Colonic mucosa (tissue), 4 donors: ENCODE data around the gene HSD17B8. TPM values are rescaled to one million over a fixed set of nuclear protein-coding genes. Genes with fewer than 3 reads are reported as not detected.

Source experiments
- DNase-seq: peaks from one replicate; pipeline ENCODE4 v3.0.0-alpha.2; 2020
- H3K27ac ChIP-seq: fragments of 200-600 bp; one replicate; pipeline ENCODE4 v1.8.0; 2021
- H3K27me3 ChIP-seq: fragments of 200-600 bp; one replicate; pipeline ENCODE4 v1.8.0; 2021
- H3K36me3 ChIP-seq: fragments of 200-600 bp; one replicate; pipeline ENCODE4 v1.8.0; 2021
- H3K4me1 ChIP-seq: fragments of 200-600 bp; one replicate; pipeline ENCODE4 v1.8.0; 2021; ENCODE audit warnings: mild to moderate bottlenecking
- H3K4me3 ChIP-seq: fragments of 200-600 bp; one replicate; pipeline ENCODE4 v1.8.0; 2021
- H3K9ac ChIP-seq, 2 donors: one replicate each; pipeline ENCODE4 v1.7.0; 2013; ENCODE audit warnings: control low read depth in 2 of 2, low read depth in 2 of 2, low read length in 2 of 2
- H3K9me3 ChIP-seq: fragments of 200-600 bp; one replicate; pipeline ENCODE4 v1.8.0; 2021
- CTCF ChIP-seq: fragments of 200-600 bp; IDR thresholded peaks from one replicate; pipeline ENCODE4 v1.8.0; 2022; ENCODE audit warnings: antibody characterized with exemption, mild to moderate bottlenecking
- intact Hi-C: fragments of 100-400 bp; cut with DNase I; formaldehyde crosslinking; loops from one replicate; pipeline ENCODE4 v1.14.1; 2022
- total RNA-seq, 2 donors: library from RNA; stranded (reverse); fragmentation: NEBNext Ultra II Directional in 1 of 2; extraction: Animal tissue kit (Norgen Biotek cat#: 25700) in 1 of 2; gene quantifications; one replicate each; pipeline ENCODE4 v1.2.1, GENCODE V29; 2021
- donor health status: healthy.
- donor health status: DM: no; HTN: no; CAD: no.
- donor health status: DM: no; HTN: no; CAD: no.

The HSD17B8 gene
- total RNA-seq, 2 donors from 2014 or later, result 13.0 to 23.7 TPM

- Histone ChIP-seq H3K36me3 (no peaks in the 10 kb centered on the region), H3K9ac (no peak overlapping the region), H3K9me3 (no peaks in the 10 kb centered on the region), H3K27ac (no peak overlapping the region), H3K27me3 (no peaks in the 10 kb centered on the region), H3K4me3 (peak overlapping the region; percentile 62), H3K4me1 (peaks cover 15% of the 10 kb centered on the region)
- no peak for TF ChIP-seq CTCF
- intact Hi-C loops, result no loop called here
- DNase-seq, result no peak
These were observed 365 bp upstream of the HSD17B8 start for GRCh38 chr6:33204165-33204414.

GRCh38 chr6:33205191-33206026 is 954 bp downstream of the HSD17B8 start:
- Histone ChIP-seq H3K4me1 (peaks cover 15% of the 10 kb centered on the region), H3K27ac (no peak overlapping the region), H3K27me3 (no peaks in the 10 kb centered on the region), H3K9ac (peak overlapping the region; percentile 87 to 93), H3K4me3 (peak overlapping the region; percentile 62), H3K9me3 (no peaks in the 10 kb centered on the region), H3K36me3 (no peaks in the 10 kb centered on the region)
- intact Hi-C loops, result no loop called here
- DNase-seq, result no peak
- no peak for TF ChIP-seq CTCF

- Histone ChIP-seq H3K36me3 (no peaks in the 10 kb centered on the region), H3K4me1 (peaks cover 15% of the 10 kb centered on the region), H3K9ac (no peak overlapping the region), H3K4me3 (no peak overlapping the region), H3K9me3 (no peaks in the 10 kb centered on the region), H3K27ac (no peak overlapping the region), H3K27me3 (no peaks in the 10 kb centered on the region)
- intact Hi-C loops, result no loop called here
- TF ChIP-seq CTCF, result no peak
- DNase-seq, result no peak
These were observed 1.8 kb downstream of the HSD17B8 start for GRCh38 chr6:33206027-33206863.

GRCh38 chr6:33206864-33207551 is 2.6 kb downstream of the HSD17B8 start:
- no peak for DNase-seq
- Histone ChIP-seq H3K4me1 (peaks cover 8% of the 10 kb centered on the region), H3K36me3 (no peaks in the 10 kb centered on the region), H3K27ac (no peak overlapping the region), H3K27me3 (no peaks in the 10 kb centered on the region), H3K9me3 (no peaks in the 10 kb centered on the region), H3K9ac (peak overlapping the region; percentile 96 to 99), H3K4me3 (peak overlapping the region; percentile 81)
- intact Hi-C loops, result no loop called here
- TF ChIP-seq CTCF, result no peak

GRCh38 chr6:33207552-33208090 is 3.2 kb downstream of the HSD17B8 start:
- Histone ChIP-seq H3K36me3 (no peaks in the 10 kb centered on the region), H3K27ac (peak overlapping the region; percentile 85), H3K27me3 (no peaks in the 10 kb centered on the region), H3K4me3 (peak overlapping the region; percentile 81), H3K9me3 (no peaks in the 10 kb centered on the region), H3K4me1 (peaks cover 4% of the 10 kb centered on the region), H3K9ac (peak overlapping the region; percentile 96 to 99)
- no peak for TF ChIP-seq CTCF
- intact Hi-C loops, result no loop called here
- DNase-seq, result peak; percentile 64
